Neural cell (in vitro differentiated cells): ENCODE measurements around the gene MAP1LC3A. TPM values are rescaled to one million over a fixed set of nuclear protein-coding genes. Genes with fewer than 3 reads are reported as not detected.
A peak's percentile ranks its signal among the peaks of the same experiment; 100 is the strongest.

Experiments
- H2AFZ ChIP-seq: fragments of 200-600, 300-800 bp; sonication (generic), shearing (Covaris generic); 2 replicates; pipeline ENCODE4 v1.6.0; 2014; ENCODE audit warnings: low read depth, mild to moderate bottlenecking, antibody characterized with exemption, low read length, moderate library complexity
- H3F3A ChIP-seq: fragments of 200-600 bp; shearing (Covaris generic); 2 replicates; pipeline ENCODE4 v1.6.1; 2016; ENCODE audit warnings: mild to moderate bottlenecking, moderate library complexity, mixed read lengths, antibody characterized with exemption, low read length; ENCODE audit not compliant: insufficient read depth, poor library complexity, severe bottlenecking
- H3K27ac ChIP-seq: fragments of 200-600, 300-800 bp; sonication (generic), shearing (Covaris generic); 2 replicates; pipeline ENCODE4 v1.5.1; 2014; ENCODE audit warnings: mild to moderate bottlenecking, low read length, moderate library complexity
- H3K27me3 ChIP-seq: fragments of 300-800, 200-600 bp; sonication (generic), shearing (Covaris generic); 2 replicates; pipeline ENCODE4 v1.6.0; 2014; ENCODE audit warnings: mild to moderate bottlenecking, low read depth, low read length, moderate library complexity; ENCODE audit not compliant: insufficient read depth
- H3K36me3 ChIP-seq: fragments of 300-800, 200-600 bp; sonication (generic), shearing (Covaris generic); 2 replicates; pipeline ENCODE4 v1.5.1; 2014; ENCODE audit warnings: mild to moderate bottlenecking, antibody characterized with exemption, low read length, moderate library complexity; ENCODE audit not compliant: insufficient read depth
- H3K4me2 ChIP-seq: fragments of 300-800, 200-600 bp; sonication (generic), shearing (Covaris generic); 2 replicates; pipeline ENCODE4 v1.6.0; 2014; ENCODE audit warnings: mild to moderate bottlenecking, low read length
- H3K4me3 ChIP-seq: fragments of 300-800, 200-600 bp; sonication (generic), shearing (Covaris generic); 2 replicates; pipeline ENCODE4 v1.5.1; 2014; ENCODE audit warnings: mild to moderate bottlenecking, low read length, moderate library complexity
- H3K79me2 ChIP-seq: fragments of 200-600 bp; shearing (Covaris generic); replicated peaks from 2 replicates; pipeline ENCODE4 v1.6.0; 2014; ENCODE audit warnings: mild to moderate bottlenecking, low read length, moderate library complexity; ENCODE audit not compliant: insufficient read depth
- H3K9ac ChIP-seq: fragments of 300-800, 200-600 bp; sonication (generic), shearing (Covaris generic); 2 replicates; pipeline ENCODE4 v1.6.1; 2016; ENCODE audit warnings: mild to moderate bottlenecking, low read length, mixed read lengths
- H3K9me2 ChIP-seq: fragments of 200-600 bp; shearing (Covaris generic); 2 replicates; pipeline ENCODE4 v1.6.1; 2016; ENCODE audit warnings: mild to moderate bottlenecking, low read length, mixed read lengths; ENCODE audit not compliant: insufficient read depth
- H3K9me3 ChIP-seq: fragments of 200-600, 300-800 bp; sonication (generic), shearing (Covaris generic); 2 replicates; pipeline ENCODE4 v1.6.1; 2016; ENCODE audit warnings: mild to moderate bottlenecking, mixed run types, low read length, moderate library complexity, mixed read lengths
- H4K20me1 ChIP-seq: fragments of 200-600 bp; shearing (Covaris generic); 2 replicates; pipeline ENCODE4 v1.6.1; 2016; ENCODE audit warnings: mild to moderate bottlenecking, mixed run types; ENCODE audit not compliant: insufficient read depth
- CTCF ChIP-seq: fragments of 450-650 bp; IDR thresholded peaks from 2 replicates; pipeline ENCODE4 v1.5.1; 2014; ENCODE audit warnings: antibody characterized with exemption, mild to moderate bottlenecking, moderate library complexity; ENCODE audit not compliant: poor library complexity, severe bottlenecking
- EP300 ChIP-seq: fragments of 450-650 bp; conservative IDR thresholded peaks from 2 replicates; pipeline ENCODE4 v1.6.1; 2014; ENCODE audit warnings: antibody characterized with exemption, mild to moderate bottlenecking, moderate library complexity; ENCODE audit not compliant: poor library complexity, severe bottlenecking
- EZH2 ChIP-seq: fragments of 200-600, 300-800 bp; shearing (Covaris generic), sonication (generic); IDR thresholded peaks from 2 replicates; pipeline ENCODE4 v1.6.1; 2014; ENCODE audit warnings: antibody characterized with exemption, low read length, borderline replicate concordance, mild to moderate bottlenecking; ENCODE audit not compliant: insufficient read depth, poor library complexity, severe bottlenecking
- MXI1 ChIP-seq: fragments of 450-650 bp; conservative IDR thresholded peaks from 2 replicates; pipeline ENCODE4 v1.6.1; 2014; ENCODE audit warnings: antibody characterized with exemption, mild to moderate bottlenecking; ENCODE audit not compliant: poor library complexity, severe bottlenecking
- POLR2AphosphoS5 ChIP-seq: IDR thresholded peaks from 2 replicates; pipeline ENCODE4 v1.6.1; 2012
- RAD21 ChIP-seq: fragments of 450-650 bp; conservative IDR thresholded peaks from 2 replicates; pipeline ENCODE4 v1.6.1; 2014; ENCODE audit warnings: antibody characterized with exemption, mild to moderate bottlenecking, moderate library complexity
- REST ChIP-seq: IDR thresholded peaks from 2 replicates; pipeline ENCODE4 v1.6.1; 2012; ENCODE audit warnings: borderline replicate concordance
- SMC3 ChIP-seq: fragments of 450-650 bp; conservative IDR thresholded peaks from 2 replicates; pipeline ENCODE4 v1.6.1; 2014; ENCODE audit warnings: antibody characterized with exemption, mild to moderate bottlenecking, moderate library complexity; ENCODE audit not compliant: poor library complexity
- TAF1 ChIP-seq: IDR thresholded peaks from 2 replicates; pipeline ENCODE4 v1.6.1; 2012; ENCODE audit warnings: low read depth
- polyA plus RNA-seq: library from polyadenylated mRNA; depleted of rRNA; stranded (reverse); fragments of >200 nt; gene quantifications from 2 replicates; pipeline ENCODE4 v1.2.3, GENCODE V29; 2014

Gene MAP1LC3A
- polyA plus RNA-seq, 1 donor from 2014 or later, result 56.2 TPM

GRCh38 chr20:34514897-34515483, 43.5 kb upstream of the MAP1LC3A start:
- no peaks in the 10 kb centered on the region for H3K9me2 ChIP-seq
- H2AFZ ChIP-seq, result no peak overlapping the region
- no peaks in the 10 kb centered on the region for H3K9me3 ChIP-seq
- H3K36me3 ChIP-seq, result no peaks in the 10 kb centered on the region
- no peaks in the 10 kb centered on the region for H4K20me1 ChIP-seq
- H3K4me2 ChIP-seq, result peak overlapping the region; percentile 68
- no peaks in the 10 kb centered on the region for H3K27me3 ChIP-seq
- H3K27ac ChIP-seq, result peak overlapping the region; percentile 85
- no peak for TF ChIP-seq TAF1
- no peak for TF ChIP-seq MXI1
- no peak for TF ChIP-seq CTCF
- TF ChIP-seq EZH2, result no peak
- no peak for TF ChIP-seq REST
- TF ChIP-seq RAD21, result no peak
- TF ChIP-seq POLR2AphosphoS5, result no peak
- H3K9ac ChIP-seq, result peak overlapping the region; percentile 85
- H3K4me3 ChIP-seq, result peak overlapping the region; percentile 86
- peaks cover 3% of the 10 kb centered on the region for H3F3A ChIP-seq
- H3K79me2 ChIP-seq, result peaks cover 27% of the 10 kb centered on the region

GRCh38 chr20:34515484-34516246, 42.9 kb upstream of the MAP1LC3A start:
- Histone ChIP-seq H3K79me2 (peaks cover 33% of the 10 kb centered on the region), H3F3A (peaks cover 3% of the 10 kb centered on the region), H3K4me2 (peak overlapping the region; percentile 68), H3K27me3 (no peaks in the 10 kb centered on the region), H4K20me1 (no peaks in the 10 kb centered on the region), H2AFZ (peak overlapping the region; percentile 24), H3K4me3 (peak overlapping the region; percentile 86), H3K9me3 (no peaks in the 10 kb centered on the region), H3K36me3 (no peaks in the 10 kb centered on the region), H3K9ac (peak overlapping the region; percentile 85), H3K9me2 (no peaks in the 10 kb centered on the region), H3K27ac (peak overlapping the region; percentile 85)
- TF ChIP-seq EP300 (no peak), SMC3 (peak; percentile 20), TAF1 (no peak), CTCF (peak; percentile 15), REST (no peak), MXI1 (no peak)
